GM12878 (cell line): ENCODE measurements around the gene HMBS. TPM values are rescaled to one million over a fixed set of nuclear protein-coding genes. Genes with fewer than 3 reads are reported as not detected.
A peak's percentile ranks its signal among the peaks of the same experiment; 100 is the strongest.

Experiments
- ATAC-seq: fragments of 200-7000 bp; cut with Tn5 transposase; 3 replicates; pipeline ENCODE4 v1.9.1; 2020; ENCODE audit warnings: mild to moderate bottlenecking, moderate library complexity
- BruUV-seq: library from RNA; stranded (reverse); fragments of 400-500 nt; replicated peaks from 2 replicates; lab custom pipeline; 2021; lab: Mats Ljungman, UMichigan
- CTCF ChIA-PET: fragments of 300-600 bp; sonication (Branson Sonifier 250); formaldehyde crosslinking; extraction: SDS; loops from one replicate; lab custom pipeline; 2021; ENCODE audit warnings: inconsistent platforms; lab: Yijun Ruan, JAX
- POLR2A ChIA-PET: fragments of 350-600 bp; formaldehyde crosslinking; extraction: SDS; loops from one replicate; lab custom pipeline; 2021; ENCODE audit warnings: inconsistent platforms; lab: Charles Lee
- RAD21 ChIA-PET: fragments of 300-600 bp; sonication (Branson Sonifier 250); formaldehyde crosslinking; loops from one replicate; lab custom pipeline; 2023; ENCODE audit warnings: antibody characterized with exemption; ENCODE audit not compliant: unreplicated experiment; lab: Charles Lee
- SMC1A ChIA-PET: fragments of 300-600 bp; sonication (Branson Sonifier 250); formaldehyde crosslinking; loops from one replicate; lab custom pipeline; 2023; ENCODE audit not compliant: unreplicated experiment, uncharacterized antibody; lab: Charles Lee
- DNase-seq: peaks from one replicate; pipeline ENCODE4 v3.0.0-alpha.2; 2011; ENCODE audit warnings: low read depth, low spot score
- FAIRE-seq: peaks from 3 replicates; lab custom pipeline; 2011; peaks lifted over from hg19 to GRCh38; lab: Jason Lieb, UNC
- H2AFZ ChIP-seq: 2 replicates; pipeline ENCODE4 v1.6.0; 2011; ENCODE audit warnings: low read depth, low read length, control low read depth; ENCODE audit not compliant: control insufficient read depth
- H3K27ac ChIP-seq: 2 replicates; pipeline ENCODE4 v1.5.1; 2011; ENCODE audit warnings: control low read depth; ENCODE audit not compliant: control insufficient read depth, insufficient read depth
- H3K27me3 ChIP-seq, 2 experiments: replicated peaks in 1 of 2; 2 replicates each; pipeline versions ENCODE4 v1.6.0 to v1.6.1; 2011; ENCODE audit warnings: low read length in 1 of 2; ENCODE audit not compliant: control insufficient read depth in 2 of 2, insufficient read depth in 2 of 2
- H3K36me3 ChIP-seq, 2 experiments: 2 replicates each; pipeline ENCODE4 v1.5.1; 2011; ENCODE audit warnings: low read length in 1 of 2; ENCODE audit not compliant: control insufficient read depth in 2 of 2, insufficient read depth in 2 of 2
- H3K4me1 ChIP-seq: 2 replicates; pipeline ENCODE4 v1.6.1; 2011; ENCODE audit warnings: mild to moderate bottlenecking, low read length, moderate library complexity, mixed read lengths; ENCODE audit not compliant: control insufficient read depth, insufficient read depth
- H3K4me2 ChIP-seq: 2 replicates; pipeline ENCODE4 v1.6.0; 2011; ENCODE audit warnings: control low read depth; ENCODE audit not compliant: control insufficient read depth, insufficient read depth
- H3K4me3 ChIP-seq: fragments of 200-600 bp; sonication (generic); 2 replicates; pipeline ENCODE4 v1.5.1; 2016
- H3K79me2 ChIP-seq: 2 replicates; pipeline ENCODE4 v1.6.0; 2011; ENCODE audit warnings: low read length; ENCODE audit not compliant: control insufficient read depth, insufficient read depth
- H3K9ac ChIP-seq: 2 replicates; pipeline ENCODE4 v1.8.0; 2011; ENCODE audit warnings: low read length, control low read depth, mixed read lengths; ENCODE audit not compliant: control insufficient read depth, insufficient read depth
- H3K9me3 ChIP-seq: replicated peaks from 3 replicates; pipeline ENCODE4 v1.5.1; 2011; ENCODE audit warnings: mild to moderate bottlenecking, low read length; ENCODE audit not compliant: control insufficient read depth, insufficient read depth
- H4K20me1 ChIP-seq: 2 replicates; pipeline ENCODE4 v1.6.0; 2011; ENCODE audit not compliant: control insufficient read depth, insufficient read depth
- BACH1 ChIP-seq: fragments of 450-650 bp; IDR thresholded peaks from 2 replicates; pipeline ENCODE4 v1.6.1; 2017; ENCODE audit warnings: mild to moderate bottlenecking, borderline replicate concordance
- CBX5 ChIP-seq: sonication (generic); IDR thresholded peaks from 2 replicates; pipeline ENCODE4 v1.6.1; 2016; ENCODE audit warnings: low read depth, moderate library complexity, mild to moderate bottlenecking, inconsistent platforms
- ESRRA ChIP-seq: IDR thresholded peaks from 2 replicates; pipeline ENCODE4 v1.6.1; 2012; ENCODE audit warnings: mild to moderate bottlenecking, low read length, improper control_type of control experiment
- FOS ChIP-seq: IDR thresholded peaks from 3 replicates; pipeline ENCODE4 v1.6.1; 2011; ENCODE audit warnings: borderline replicate concordance; ENCODE audit not compliant: insufficient read length; ENCODE audit errors: extremely low read depth
- HCFC1 ChIP-seq: fragments of 150-350 bp; IDR thresholded peaks from 2 replicates; pipeline ENCODE4 v1.6.1; 2014; ENCODE audit warnings: low read length
- IKZF1 ChIP-seq: fragments of 450-650 bp; conservative IDR thresholded peaks from 2 replicates; pipeline ENCODE4 v1.6.1; 2017; ENCODE audit warnings: antibody characterized with exemption, mild to moderate bottlenecking
- KLF5 ChIP-seq: fragments of 450-650 bp; IDR thresholded peaks from 2 replicates; pipeline ENCODE4 v1.6.1; 2014; ENCODE audit warnings: mild to moderate bottlenecking; ENCODE audit not compliant: partially characterized antibody
- MAX ChIP-seq: IDR thresholded peaks from 2 replicates; pipeline ENCODE4 v1.6.1; 2012; ENCODE audit warnings: low read depth, low read length, improper control_type of control experiment
- MYB ChIP-seq: fragments of 150-350 bp; IDR thresholded peaks from 2 replicates; pipeline ENCODE4 v1.6.1; 2014; ENCODE audit warnings: mild to moderate bottlenecking, low read depth, low read length, borderline replicate concordance
- NR2C2 ChIP-seq: IDR thresholded peaks from 2 replicates; pipeline ENCODE4 v1.6.1; 2011; ENCODE audit warnings: borderline replicate concordance, low read depth; ENCODE audit not compliant: control insufficient read depth, insufficient read length
- NR2F1 ChIP-seq: fragments of 450-650 bp; conservative IDR thresholded peaks from 2 replicates; pipeline ENCODE4 v1.6.1; 2017; ENCODE audit warnings: mild to moderate bottlenecking
- NRF1 ChIP-seq: conservative IDR thresholded peaks from 2 replicates; pipeline ENCODE4 v1.6.1; 2011; ENCODE audit warnings: mild to moderate bottlenecking, low read depth, low read length, improper control_type of control experiment
- SIN3A ChIP-seq: IDR thresholded peaks from 2 replicates; pipeline ENCODE4 v1.6.1; 2012; ENCODE audit warnings: low read depth, low read length, improper control_type of control experiment
- SIX5 ChIP-seq: IDR thresholded peaks from 2 replicates; pipeline ENCODE4 v1.6.1; 2011; ENCODE audit warnings: mild to moderate bottlenecking, low read depth, low read length, moderate library complexity; ENCODE audit not compliant: severe bottlenecking
- SMC3 ChIP-seq: IDR thresholded peaks from 2 replicates; pipeline ENCODE4 v1.6.1; 2011; ENCODE audit warnings: low read length, improper control_type of control experiment, borderline replicate concordance
- USF1 ChIP-seq: IDR thresholded peaks from 2 replicates; pipeline ENCODE4 v1.6.1; 2011; ENCODE audit warnings: borderline replicate concordance, low read depth, mild to moderate bottlenecking, moderate library complexity, mixed read lengths, low read length; ENCODE audit not compliant: insufficient read depth; ENCODE audit errors: extremely low read length
- WGBS: methylation state at CpG from one replicate; pipeline ENCODE4 v1.1.6; 2016; ENCODE audit warnings: low lambda C conversion rate; ENCODE audit not compliant: insufficient replicate concordance, insufficient coverage; ENCODE audit errors: missing lambda C conversion rate; 5-methylcytosine and 5-hydroxymethylcytosine counted together
- in situ Hi-C: fragments of 300-500 bp; cut with MboI; formaldehyde crosslinking; loops from 9 replicates; pipeline ENCODE4 v1.14.3; 2018; ENCODE audit warnings: mixed read lengths
- intact Hi-C: fragments of 100-400 bp; cut with micrococcal nuclease; formaldehyde crosslinking; loops from one replicate; pipeline ENCODE4 v1.14.2; 2022; ENCODE audit not compliant: unreplicated experiment
- polyA plus RNA-seq, 11 experiments: library from polyadenylated mRNA; depleted of rRNA in 4 of 11; unstranded in 6 of 11; stranded (reverse) in 5 of 11; fragments of >200 nt; fragmentation: Nextera tagmentation in 4 of 11; fragmentation: Illumina TruSeq in 1 of 11; extraction: Ambion mirVana in 4 of 11; extraction: Trizol in 1 of 11; gene quantifications; 1 replicate in 1 of 11; 2 replicates in 10 of 11; pipeline versions ENCODE4 v1.2.1 to v1.2.3, GENCODE V29; 2011 to 2016; ENCODE audit warnings: inconsistent platforms in 2 of 11, missing spikeins in 2 of 11, low read depth in 1 of 11
- total RNA-seq, 4 experiments: library from RNA; depleted of rRNA in 3 of 4; stranded (reverse); fragments of >200 nt in 3 of 4; fragmentation: Illumina TruSeq in 1 of 4; extraction: Trizol in 1 of 4; gene quantifications; 2 replicates each; pipeline versions ENCODE4 v1.2.1 to v1.2.3, GENCODE V29; 2013 to 2021
- TF ChIP-seq, protein P1 (sequence below): IDR thresholded peaks from 2 replicates; pipeline ENCODE4 v1.6.1; 2011; ENCODE audit warnings: low read depth, mild to moderate bottlenecking, low read length, moderate library complexity, borderline replicate concordance; ENCODE audit errors: extremely low read depth
- TF ChIP-seq, protein P2 (sequence below): IDR thresholded peaks from 2 replicates; pipeline ENCODE4 v1.6.1; 2012; ENCODE audit warnings: low read depth, low read length, improper control_type of control experiment

Gene HMBS
- total and polyA plus RNA-seq, 10 of the 15 experiments (the other 5 are each of a cell fraction or from before 2014, with no cell fraction given): 17.7 to 96.7 (median 49.7) TPM

- POLR2A ChIA-PET: interaction anchor here (0.7 to 6.9 kb wide), 12 partner anchors 12 to 391 kb away, joined by 3 to 76 read pairs (median 5); partner anchors contain the start of genes C2CD2L, CENATAC, DPAGT1 and HMBS
- RAD21 ChIA-PET: interaction anchor here (0.6 to 2.6 kb wide), 9 partner anchors 12 to 330 kb away, joined by 3 to 22 read pairs (median 5); partner anchors contain the start of genes C2CD2L, DDX6, DPAGT1 and HMBS
- CTCF ChIA-PET: interaction anchor here (0.6 to 2.2 kb wide), 13 partner anchors 9 to 201 kb away, joined by 3 to 9 read pairs (median 5); partner anchors contain the start of genes C2CD2L and DPAGT1
- WGBS: under 1% methylated on average over 54 of the region's 54 CpGs
- Histone ChIP-seq H3K4me2 (peak within 1 kb of the TSS; percentile 90), H3K4me1 (peaks cover 13% of the 10 kb centered on the region), H3K79me2 (peaks cover 21% of the 10 kb centered on the region), H3K4me3 (peak within 1 kb of the TSS; percentile 92), H3K9ac (peak within 1 kb of the TSS; percentile 72), H3K36me3 (peaks cover 0 to under 1% of the 10 kb centered on the region in 2 experiments; a peak in 3 of 4 replicates), H2AFZ (peak within 1 kb of the TSS; percentile 88), H3K27me3 (no peaks in the 10 kb centered on the region), H3K27ac (peak within 1 kb of the TSS; percentile 65), H4K20me1 (no peaks in the 10 kb centered on the region), H3K9me3 (no peaks in the 10 kb centered on the region)
- FAIRE-seq (peak; percentile 99), ATAC-seq (peak; percentile 99), DNase-seq (peak; percentile 99)
- no TSS peak for BruUV-seq
- SMC1A ChIA-PET: interaction anchor here (0.7 to 5.0 kb wide), 12 partner anchors 10 to 203 kb away, joined by 3 to 32 read pairs (median 3); partner anchors contain the start of gene DPAGT1
- in situ Hi-C loops (no loop called here), intact Hi-C loops (no loop called here)
- no peak for TF ChIP-seq CBX5
- peak; percentile 98 for TF ChIP-seq MAX
- TF ChIP-seq, protein P1, sequence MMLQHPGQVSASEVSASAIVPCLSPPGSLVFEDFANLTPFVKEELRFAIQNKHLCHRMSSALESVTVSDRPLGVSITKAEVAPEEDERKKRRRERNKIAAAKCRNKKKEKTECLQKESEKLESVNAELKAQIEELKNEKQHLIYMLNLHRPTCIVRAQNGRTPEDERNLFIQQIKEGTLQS: peak; percentile 91
- TF ChIP-seq MYB: no peak
- TF ChIP-seq NRF1: peak; percentile 100
- peak; percentile 77 for TF ChIP-seq SIN3A
- TF ChIP-seq SMC3: no peak
- TF ChIP-seq, protein P2, sequence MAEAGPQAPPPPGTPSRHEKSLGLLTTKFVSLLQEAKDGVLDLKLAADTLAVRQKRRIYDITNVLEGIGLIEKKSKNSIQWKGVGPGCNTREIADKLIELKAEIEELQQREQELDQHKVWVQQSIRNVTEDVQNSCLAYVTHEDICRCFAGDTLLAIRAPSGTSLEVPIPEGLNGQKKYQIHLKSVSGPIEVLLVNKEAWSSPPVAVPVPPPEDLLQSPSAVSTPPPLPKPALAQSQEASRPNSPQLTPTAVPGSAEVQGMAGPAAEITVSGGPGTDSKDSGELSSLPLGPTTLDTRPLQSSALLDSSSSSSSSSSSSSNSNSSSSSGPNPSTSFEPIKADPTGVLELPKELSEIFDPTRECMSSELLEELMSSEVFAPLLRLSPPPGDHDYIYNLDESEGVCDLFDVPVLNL: peak; percentile 32; the same call in 1 of the 2 replicates
- no peak for TF ChIP-seq NR2C2
- peak; percentile 32; the same call in 1 of the 2 replicates for TF ChIP-seq HCFC1
- TF ChIP-seq BACH1: peak; percentile 8; the same call in 1 of the 2 replicates
- peak; percentile 95 for TF ChIP-seq USF1
- peak; percentile 98 for TF ChIP-seq IKZF1
- TF ChIP-seq ESRRA: 0 out of 2 replicates have a peak, but pooled peaks have one; percentile 76
- TF ChIP-seq FOS: peak; percentile 71
- TF ChIP-seq KLF5: peak; percentile 23
- TF ChIP-seq SIX5: peak; percentile 5
- no peak for TF ChIP-seq NR2F1
Measured at GRCh38 chr11:119121008-119121810, 36.5 kb downstream of the HMBS start, which contains the start of gene HINFP. TSS of gene HINFP (plus strand) at chr11:119121580. CDS start at chr11:119126945, 5,365 bp downstream.
